ENCODE results near the gene OGDHL.
"Not testable (repeated sequence)": the region's sequence is repeated elsewhere in the genome, so short reads cannot be mapped to it uniquely, and the experiment has no call there.

OGDHL gene

DNA sequence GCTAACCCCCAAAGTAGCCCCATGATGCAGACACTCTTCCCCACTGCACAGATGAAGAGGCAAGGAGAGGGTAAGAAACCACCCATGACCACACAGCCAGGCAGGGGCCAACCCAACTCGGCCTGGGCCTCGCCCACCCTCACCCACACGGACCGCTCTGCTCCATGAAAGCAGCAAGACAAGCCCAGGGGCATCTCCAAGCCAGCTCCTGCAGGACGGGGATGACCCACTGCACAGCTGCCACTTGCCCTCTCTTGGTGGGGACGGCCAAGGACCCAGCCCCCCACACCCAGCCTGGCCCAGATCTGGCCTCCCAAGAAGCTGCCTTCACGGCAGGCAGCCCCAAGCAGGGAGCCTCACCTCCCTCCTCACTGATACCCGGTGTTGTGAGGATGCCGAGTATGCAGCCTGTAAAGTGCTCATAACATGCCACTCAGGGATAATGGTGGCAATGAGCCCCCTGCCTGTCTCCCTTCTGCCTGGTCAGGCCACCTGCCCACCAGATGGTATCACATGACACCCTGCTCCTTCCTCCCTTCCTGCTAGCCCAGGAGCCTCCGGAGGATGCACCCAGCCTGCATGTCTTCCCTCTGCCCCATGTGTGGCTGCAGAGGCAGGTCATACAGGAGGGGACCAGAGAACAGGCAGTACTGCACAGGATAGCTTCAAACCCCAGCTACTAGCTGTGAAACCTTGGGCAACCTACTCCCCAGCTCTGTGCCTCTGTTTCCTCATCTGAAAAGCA, 23.3 kb downstream of the OGDHL start:
- DNase-seq (ENCODE audit: low spot score): no peak

GRCh38 chr10:49737474-49738201, 24.5 kb downstream of the OGDHL start:
- no peak for DNase-seq (ENCODE audit: low spot score)

- DNase-seq (ENCODE audit: low spot score): no peak
Measured at GRCh38 chr10:49736564-49737113, 25.5 kb downstream of the OGDHL start.

GRCh38 chr10:49735848-49736563, 26.1 kb downstream of the OGDHL start:
- no peak for DNase-seq (ENCODE audit: low spot score)

- DNase-seq (ENCODE audit: low spot score): no peak
Measured at GRCh38 chr10:49735161-49735560, 27.0 kb downstream of the OGDHL start.

DNA sequence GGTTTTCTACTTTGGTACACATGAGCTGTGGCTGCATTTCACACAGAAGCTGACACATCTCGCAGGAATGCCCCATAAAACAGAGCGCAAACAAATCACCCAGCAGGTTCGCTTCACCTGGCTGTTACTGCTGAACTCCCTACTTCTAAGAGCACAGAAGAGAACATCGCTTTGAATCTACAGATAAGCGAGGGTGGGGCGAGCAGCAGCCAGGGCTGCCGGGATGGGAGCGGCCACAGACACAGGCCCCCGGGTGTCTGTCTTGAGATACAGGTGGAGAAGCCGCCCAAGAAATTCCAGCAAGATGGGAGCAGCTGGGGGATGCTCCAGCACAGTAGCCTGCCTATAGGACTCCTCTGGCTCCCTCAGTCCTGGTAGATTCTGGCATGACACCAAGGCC, 27.4 kb downstream of the OGDHL start:
- no peak for DNase-seq (ENCODE audit: low spot score)

- no peak for DNase-seq (ENCODE audit: low spot score)
Measured at GRCh38 chr10:49733866-49734265, 28.3 kb downstream of the OGDHL start.

DNA sequence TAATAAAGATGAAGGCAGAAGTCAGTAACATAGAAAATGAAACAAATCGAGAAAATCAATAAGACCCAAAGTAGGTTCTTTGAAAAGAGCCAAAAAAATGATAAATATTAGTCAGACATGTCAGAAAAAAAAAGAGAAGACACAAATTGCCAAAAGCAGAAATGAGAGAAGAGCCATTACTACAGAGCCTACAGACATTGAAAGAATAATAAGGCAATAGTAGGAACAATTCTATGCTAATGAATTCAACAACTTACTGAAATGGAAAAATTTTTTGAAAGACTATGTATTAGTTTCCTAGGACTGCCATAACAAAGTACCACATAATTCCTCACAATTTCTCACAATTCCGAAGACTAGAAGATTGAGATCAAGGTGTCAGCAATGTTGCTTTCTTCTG, 35.5 kb downstream of the OGDHL start:
- DNase-seq (ENCODE audit: low spot score): no peak

DNA sequence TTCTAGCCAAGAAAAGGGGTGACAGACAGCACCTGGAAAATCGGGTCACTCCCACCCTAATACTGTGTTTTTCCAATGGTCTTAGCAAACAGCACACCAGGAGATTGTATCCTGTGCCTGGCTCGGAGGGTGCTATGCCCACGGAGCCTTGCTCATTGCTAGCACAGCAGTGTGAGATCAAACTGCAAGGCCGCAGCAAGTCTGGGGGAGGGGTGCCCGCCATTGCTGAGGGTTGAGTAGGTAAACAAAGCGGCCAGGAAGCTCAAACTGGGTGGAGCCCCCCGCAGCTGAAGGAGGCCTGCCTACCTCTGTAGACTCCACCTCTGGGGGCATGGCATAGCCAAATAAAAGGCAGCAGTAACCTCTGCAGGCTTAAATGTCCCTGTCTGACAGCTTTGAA, 47.0 kb downstream of the OGDHL start:
- DNase-seq (ENCODE audit: low spot score): not testable (repeated sequence)

DNA sequence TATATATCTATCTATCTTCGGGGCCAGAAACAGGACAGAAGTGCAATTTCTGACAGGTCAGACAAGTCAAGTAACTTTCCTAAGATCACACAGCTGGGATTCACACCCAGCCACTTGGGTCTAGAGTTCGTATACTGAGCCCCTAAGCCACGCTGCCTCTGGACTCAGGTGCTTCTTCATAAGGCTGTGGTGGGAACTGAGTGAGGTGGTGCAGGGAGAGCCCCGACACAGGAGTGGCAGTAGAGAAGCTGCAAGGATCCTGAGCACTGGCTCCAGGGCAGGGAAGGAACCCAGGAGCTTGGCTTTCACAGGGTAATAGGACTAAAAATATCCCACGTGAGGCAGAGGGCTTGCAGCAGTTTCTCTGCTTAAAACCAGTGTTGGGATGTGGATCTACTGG, 48.9 kb downstream of the OGDHL start:
- DNase-seq (ENCODE audit: low spot score): no peak

DNA sequence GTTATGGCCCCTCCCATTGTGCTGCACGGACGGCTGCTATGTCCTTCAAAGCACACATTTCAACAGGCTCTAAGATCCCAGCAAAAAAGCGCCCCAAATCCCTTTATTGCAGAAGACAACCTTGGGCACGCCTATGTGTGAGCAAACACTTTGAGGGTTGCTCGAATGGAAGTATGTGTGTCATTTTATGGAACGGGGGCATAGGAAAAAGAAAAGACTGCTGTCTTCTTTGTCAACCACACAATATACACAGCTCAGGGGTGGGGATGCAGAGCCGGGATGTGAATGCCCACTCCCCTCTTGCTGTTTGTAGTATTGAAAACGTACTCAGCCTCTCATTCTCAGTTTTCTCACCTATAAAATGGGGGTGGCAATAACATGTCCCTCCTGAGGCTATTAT, 50.6 kb downstream of the OGDHL start:
- DNase-seq (ENCODE audit: low spot score): no peak

DNA sequence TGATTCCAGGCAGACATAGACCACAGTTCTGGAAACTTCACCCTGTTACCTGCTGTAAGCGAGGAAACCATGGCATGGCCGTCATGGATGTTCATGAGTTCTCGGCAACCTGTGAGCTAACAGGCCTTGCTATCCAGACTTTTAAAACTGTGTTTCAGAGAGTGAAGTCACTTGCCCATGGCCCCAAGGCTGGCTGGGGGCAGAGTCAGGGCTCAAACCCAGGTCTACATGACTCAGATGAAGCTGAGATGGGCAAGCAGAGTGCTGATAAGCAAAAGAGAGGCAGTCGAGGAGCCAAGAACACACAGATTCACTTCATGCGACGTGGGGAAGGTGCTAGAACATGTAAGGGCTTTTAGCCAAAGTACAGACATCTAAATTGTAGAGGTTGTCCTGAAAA, 51.2 kb downstream of the OGDHL start:
- no peak for DNase-seq (ENCODE audit: low spot score)

DNA sequence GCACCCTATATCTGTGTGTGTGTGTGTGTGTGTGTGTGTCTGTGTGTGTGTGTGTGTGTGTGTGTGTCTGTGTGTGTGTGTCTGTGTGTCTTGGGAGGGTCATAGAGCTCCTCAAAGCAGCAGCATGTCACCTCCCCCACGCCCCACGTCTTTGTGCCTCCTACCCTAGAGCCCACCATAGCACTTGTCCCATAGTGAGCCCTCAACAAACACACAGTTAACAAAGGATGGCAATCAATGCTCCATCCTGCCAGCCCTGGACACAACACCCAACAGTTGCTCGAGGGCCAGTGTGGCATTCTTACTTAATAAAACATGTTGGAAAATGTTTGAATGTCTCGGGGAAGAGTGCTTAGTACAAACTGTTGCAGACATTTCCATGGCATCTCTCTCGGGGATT, 52.2 kb downstream of the OGDHL start:
- no peak for DNase-seq (ENCODE audit: low spot score)

GRCh38 chr10:49707585-49707984, 54.5 kb downstream of the OGDHL start:
- no peak for DNase-seq (ENCODE audit: low spot score)

DNA sequence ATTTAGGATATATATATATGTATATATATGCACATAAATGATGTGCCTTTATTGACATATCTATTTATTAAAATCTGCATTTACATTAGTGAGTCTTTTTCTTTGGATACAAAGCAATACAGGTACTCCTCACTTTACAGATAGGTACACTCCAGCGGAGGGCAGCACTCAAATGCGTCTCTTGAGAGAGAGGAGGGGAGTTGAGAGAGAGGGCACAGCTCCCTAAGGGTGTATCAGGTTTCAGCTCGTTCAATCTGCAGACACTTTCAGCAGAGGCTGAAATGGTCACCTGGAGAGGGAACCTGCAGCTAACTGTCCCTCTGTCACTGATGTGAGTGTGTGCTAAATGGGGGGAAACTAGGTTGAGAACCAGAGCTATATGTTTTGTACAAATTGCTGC, 61.1 kb downstream of the OGDHL start:
- no peak for DNase-seq (ENCODE audit: low spot score)

GRCh38 chr10:49700211-49700610, 61.9 kb downstream of the OGDHL start:
- no peak for DNase-seq (ENCODE audit: low spot score)

- no peak for DNase-seq (ENCODE audit: low spot score)
Measured at GRCh38 chr10:49698679-49699078, 63.4 kb downstream of the OGDHL start.

GRCh38 chr10:49696311-49696710, 65.8 kb downstream of the OGDHL start:
- no peak for DNase-seq (ENCODE audit: low spot score)

GRCh38 chr10:49694466-49694865, 67.7 kb downstream of the OGDHL start:
- no peak for DNase-seq (ENCODE audit: low spot score)

GRCh38 chr10:49691588-49691987, 70.5 kb downstream of the OGDHL start:
- no peak for DNase-seq (ENCODE audit: low spot score)

DNA sequence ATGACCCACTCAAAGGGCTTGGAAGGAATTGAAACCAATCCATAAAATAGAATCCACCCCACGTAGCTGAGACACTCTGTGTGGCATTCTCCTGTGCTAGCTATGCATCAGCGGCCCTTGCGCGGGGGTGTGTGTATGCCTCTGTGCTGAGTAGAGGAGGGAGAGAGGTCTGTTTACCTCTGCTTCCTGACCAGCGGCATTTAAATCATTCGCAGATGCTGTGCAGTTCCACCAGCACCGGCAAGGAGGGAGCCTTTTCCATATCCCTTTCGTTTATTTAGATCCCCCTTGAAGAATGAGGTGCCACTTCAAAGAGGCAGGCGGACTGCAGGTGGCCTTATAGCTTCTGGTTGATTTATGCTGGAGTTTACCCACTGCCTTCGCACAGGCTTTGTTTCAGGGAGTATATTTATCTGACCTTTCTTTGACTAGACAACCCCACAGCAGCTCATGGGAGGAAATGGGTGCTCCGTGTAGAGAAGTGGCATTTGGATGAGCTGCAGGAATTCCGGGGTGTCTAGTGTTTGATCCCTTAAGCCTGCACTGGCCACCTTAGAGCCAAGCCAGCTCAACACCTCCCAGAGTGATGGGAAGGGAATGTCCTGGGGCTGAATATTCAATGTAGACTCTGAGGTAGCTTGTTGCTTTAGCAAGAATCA, 71.3 kb downstream of the OGDHL start:
- DNase-seq (ENCODE audit: low spot score): no peak

DNA sequence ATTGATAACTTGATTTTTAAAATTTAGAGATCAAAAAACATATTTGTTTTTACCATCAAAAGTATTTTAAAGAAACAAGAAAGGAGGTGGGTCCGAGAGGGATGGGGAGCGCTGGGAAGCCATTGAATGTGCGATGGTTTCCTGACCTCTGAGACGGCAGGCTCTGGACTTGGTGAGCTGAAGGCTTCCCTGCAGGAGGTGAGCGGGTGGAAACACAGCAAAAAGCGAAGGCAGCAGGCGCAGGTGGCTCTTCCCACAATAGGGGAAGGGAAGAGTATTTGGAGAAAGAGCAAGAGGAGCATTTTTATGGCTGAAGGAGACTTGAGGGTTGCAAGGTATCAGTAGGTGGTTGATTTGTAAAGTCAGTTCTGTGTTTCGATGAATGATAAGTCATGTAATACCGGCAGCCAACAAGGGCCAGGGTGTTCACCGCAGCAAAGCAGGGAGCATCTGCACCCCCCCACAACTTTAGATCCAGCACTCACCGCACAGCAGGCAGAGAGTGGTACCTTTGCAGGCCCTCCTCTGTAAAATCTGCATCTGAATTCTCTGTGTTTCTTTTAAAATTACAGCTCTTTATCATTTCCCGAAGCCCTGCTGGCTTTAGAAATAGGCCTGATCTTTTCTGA, 72.1 kb downstream of the OGDHL start:
- no peak for DNase-seq (ENCODE audit: low spot score)
